ENCODE results near the gene CTSW.
"Not testable (repeated sequence)": the region's sequence is repeated elsewhere in the genome, so short reads cannot be mapped to it uniquely, and the experiment has no call there.

The CTSW gene

DNA sequence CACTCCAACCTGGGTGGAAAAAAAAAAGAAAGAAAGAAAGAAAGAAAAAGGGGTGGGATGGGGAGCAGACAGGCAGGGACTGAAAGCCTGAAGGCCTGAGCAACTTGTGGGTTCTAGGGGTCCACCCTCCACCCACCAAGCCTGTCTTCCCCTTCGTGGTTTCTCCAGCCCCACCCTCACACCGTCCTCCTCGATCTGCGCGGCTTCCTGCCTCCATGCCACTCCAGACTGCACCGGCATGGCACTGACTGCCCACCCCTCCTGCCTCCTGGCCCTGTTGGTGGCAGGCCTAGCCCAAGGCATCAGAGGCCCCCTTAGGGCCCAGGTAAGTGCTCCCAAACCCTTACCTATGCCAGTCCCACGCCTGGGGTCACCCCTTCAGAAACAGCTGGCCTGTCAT, at the start of gene CTSW:
Gene CTSW (plus strand): TSS at position 221 of the 400 bp plus-strand sequence. CDS start 18 bp downstream, at position 239.
- no peak for DNase-seq

DNA sequence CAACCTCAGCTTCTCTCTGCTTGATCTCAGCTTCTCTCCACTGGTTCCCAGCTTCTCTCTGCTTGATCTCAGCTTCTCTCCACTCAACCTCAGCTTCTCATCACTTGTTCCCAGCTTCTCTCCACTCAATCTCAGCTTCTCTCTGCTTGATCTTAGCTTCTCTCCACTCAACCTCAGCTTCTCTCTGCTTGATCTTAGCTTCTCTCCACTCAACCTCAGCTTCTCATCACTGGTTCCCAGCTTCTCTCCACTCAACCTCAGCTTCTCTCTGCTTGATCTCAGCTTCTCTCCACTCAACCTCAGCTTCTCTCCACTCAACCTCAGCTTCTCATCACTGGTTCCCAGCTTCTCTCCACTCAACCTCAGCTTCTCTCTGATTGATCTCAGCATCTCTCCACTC, 47.4 kb upstream of the CTSW start:
- not testable (repeated sequence) for DNase-seq

- DNase-seq, result peak; percentile 75
Observed at GRCh38 chr11:65833297-65834030, 46.2 kb upstream of the CTSW start, which contains the start of gene SNX32. Gene SNX32 (plus strand): TSS chr11:65833963. CDS start chr11:65834066, 103 bp downstream.

DNA sequence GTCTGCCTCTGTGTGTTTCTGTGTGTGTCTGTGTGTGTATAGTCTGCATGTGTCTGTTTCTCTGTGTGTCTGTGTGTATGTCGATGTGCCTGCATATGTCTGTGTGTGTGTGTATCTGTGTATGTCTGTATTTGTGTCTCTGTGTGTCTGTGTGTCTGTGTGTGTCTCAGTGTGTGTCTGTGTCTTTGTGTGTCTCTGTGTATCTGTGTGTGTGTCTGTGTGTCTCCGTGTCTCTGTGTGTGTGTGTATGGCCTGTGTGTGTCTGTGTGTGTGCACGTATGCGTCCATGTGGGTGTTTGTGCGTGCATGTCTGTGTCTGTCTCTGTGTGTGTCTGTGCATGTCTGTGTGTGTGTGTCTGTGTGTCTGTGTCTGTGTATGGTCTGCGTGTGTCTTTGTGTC, 45.4 kb upstream of the CTSW start:
- no peak for DNase-seq

GRCh38 chr11:65842144-65842543, 37.5 kb upstream of the CTSW start:
- no peak for DNase-seq

- DNase-seq, result no peak
Observed at GRCh38 chr11:65843811-65844210, 35.8 kb upstream of the CTSW start.

DNA sequence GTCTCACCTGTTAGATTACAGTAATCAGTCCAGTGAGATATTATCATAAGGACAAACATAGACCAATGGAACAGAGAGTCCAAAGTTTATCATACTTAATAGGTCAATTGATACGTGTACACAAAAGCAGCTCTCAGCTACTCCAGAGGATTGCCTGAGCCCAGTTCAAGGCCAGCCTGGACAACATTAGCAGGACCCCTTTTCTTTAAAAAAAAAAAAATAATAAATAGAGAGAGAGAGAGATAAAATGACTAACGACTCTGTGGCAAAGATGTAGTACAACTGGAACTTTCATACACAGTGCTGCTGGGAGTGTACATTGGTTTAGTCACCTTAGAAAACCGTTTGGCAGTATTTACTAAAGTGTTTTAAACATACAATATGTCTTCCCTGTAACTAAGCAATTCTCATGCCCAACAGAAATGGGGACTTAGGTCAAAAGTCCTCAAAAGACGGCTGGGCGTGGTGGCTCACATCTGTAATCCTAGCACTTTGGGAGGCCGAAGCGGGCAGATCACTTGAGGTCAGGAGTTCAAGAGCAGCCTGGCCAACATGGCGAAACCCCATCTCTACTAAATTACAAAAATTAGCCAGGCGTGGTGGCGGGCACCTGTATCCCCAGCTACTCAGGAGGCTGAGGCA, 35.3 kb upstream of the CTSW start:
- DNase-seq, result no peak

- DNase-seq, result no peak
Observed at GRCh38 chr11:65847746-65848145, 31.9 kb upstream of the CTSW start.

DNA sequence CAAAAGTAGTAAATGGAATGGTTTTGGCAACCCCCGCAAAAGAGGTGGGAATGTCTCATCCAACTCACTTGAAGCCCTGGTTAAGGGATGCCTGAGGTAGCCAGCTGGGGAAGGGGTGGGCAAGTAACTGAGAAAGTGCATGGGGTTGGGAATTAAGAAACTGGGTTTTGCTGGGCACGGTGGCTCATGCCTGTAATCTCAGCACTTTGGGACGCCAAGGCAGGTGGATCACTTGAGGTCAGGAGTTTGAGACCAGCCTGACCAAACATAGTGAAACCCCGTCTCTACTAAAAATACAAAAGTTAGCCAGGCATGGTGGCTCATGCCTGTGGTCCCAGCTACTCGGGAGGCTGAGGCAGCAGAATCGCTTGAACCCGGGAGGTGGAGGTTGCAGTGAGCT, 30.9 kb upstream of the CTSW start:
- not testable (repeated sequence) for DNase-seq

GRCh38 chr11:65849366-65849765, 30.3 kb upstream of the CTSW start:
- no peak for DNase-seq

GRCh38 chr11:65849771-65850216, 29.8 kb upstream of the CTSW start:
- DNase-seq, result no peak

GRCh38 chr11:65850217-65851082, 29.2 kb upstream of the CTSW start:
- no peak for DNase-seq

GRCh38 chr11:65851083-65851579, 28.5 kb upstream of the CTSW start:
- DNase-seq, result no peak

DNA sequence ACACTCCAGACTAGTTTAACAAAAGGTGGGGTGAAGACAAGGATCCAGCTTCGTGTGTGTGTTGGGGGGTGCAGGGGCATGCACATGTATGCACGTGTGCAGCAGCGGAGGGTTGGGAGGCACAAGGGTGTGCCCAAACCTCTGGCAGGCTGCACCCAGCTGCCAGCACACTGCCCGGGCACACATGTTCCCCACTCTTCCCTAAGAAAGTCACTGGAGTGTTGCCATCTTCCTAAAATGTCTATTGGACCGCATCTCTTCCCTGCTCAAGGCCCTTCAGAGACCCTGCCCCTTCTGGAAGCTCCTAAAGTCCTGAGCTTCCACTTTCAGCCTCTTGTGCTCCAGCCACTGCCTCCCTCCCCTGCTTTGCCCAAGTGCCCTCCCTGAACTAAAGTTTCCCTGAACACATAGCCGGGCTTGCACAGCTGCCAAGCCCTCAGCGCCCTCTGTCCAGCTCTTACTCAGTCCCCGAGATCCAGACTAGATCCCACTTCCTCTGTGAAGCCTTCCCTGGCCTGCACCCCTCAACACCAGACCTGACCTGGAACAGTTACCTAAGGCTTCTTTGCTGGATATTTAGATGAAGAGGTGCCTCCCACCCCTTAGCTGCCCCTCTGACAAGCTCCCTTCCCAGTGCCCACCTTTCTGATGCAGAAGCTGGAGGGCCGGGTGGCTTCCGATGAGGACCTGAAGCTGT, 27.7 kb upstream of the CTSW start:
- DNase-seq, result no peak

- no peak for DNase-seq
Observed at GRCh38 chr11:65852508-65853245, 27.0 kb upstream of the CTSW start.

GRCh38 chr11:65853246-65853979, 26.2 kb upstream of the CTSW start:
- no peak for DNase-seq

DNA sequence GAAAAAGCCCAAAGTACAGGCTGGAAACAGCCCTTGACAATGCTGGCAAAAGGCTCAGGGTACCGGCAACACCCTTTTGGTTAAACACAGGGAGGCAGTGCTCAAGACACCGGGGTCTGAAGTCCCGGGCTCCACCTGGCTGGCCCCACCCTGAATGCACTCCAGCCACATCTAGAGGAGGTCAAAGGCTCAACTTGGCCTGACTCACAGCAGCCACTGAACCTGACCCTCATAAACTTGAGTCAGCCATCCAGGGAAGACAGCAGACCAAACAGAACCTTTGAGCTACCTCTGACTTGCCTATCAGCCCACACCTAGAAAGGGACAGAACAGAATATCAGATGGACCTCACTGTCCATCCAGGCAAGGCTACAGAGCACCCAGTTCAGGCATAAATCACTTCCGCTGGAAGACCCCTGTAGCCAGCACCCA, 25.5 kb upstream of the CTSW start:
- DNase-seq, result no peak

- no peak for DNase-seq
Observed at GRCh38 chr11:65854852-65855837, 24.5 kb upstream of the CTSW start.

- DNase-seq, result no peak
Observed at GRCh38 chr11:65855927-65856363, 23.7 kb upstream of the CTSW start.

All from NCI-H226 (cell line).